Measurements from ENCODE around the gene TFEC. TPM values are rescaled to one million over a fixed set of nuclear protein-coding genes. Genes with fewer than 3 reads are reported as not detected.

TFEC gene
- total RNA-seq, 4 donors from 2014 or later = 9.2 to 77.7 (median 18.8) TPM

DNA sequence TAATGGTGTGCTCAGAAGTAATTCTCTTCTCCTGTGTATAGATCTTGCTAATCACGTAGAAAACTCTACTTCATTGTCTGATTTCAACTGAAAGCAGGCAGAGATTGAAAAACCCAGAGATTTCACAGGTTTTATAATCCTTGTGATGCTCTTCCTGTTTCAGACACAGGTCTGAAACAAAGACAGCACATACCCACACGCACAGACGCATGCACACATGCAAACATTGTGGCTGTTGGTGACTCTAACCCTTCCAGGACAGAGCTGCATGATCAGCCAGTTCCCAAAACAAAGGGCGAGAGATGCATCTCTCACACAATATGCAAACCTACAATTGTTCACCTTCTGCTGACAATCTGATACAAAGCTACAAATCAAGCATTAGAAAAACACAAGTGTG is 11.1 kb upstream of the TFEC start:
- TF ChIP-seq, protein P1, sequence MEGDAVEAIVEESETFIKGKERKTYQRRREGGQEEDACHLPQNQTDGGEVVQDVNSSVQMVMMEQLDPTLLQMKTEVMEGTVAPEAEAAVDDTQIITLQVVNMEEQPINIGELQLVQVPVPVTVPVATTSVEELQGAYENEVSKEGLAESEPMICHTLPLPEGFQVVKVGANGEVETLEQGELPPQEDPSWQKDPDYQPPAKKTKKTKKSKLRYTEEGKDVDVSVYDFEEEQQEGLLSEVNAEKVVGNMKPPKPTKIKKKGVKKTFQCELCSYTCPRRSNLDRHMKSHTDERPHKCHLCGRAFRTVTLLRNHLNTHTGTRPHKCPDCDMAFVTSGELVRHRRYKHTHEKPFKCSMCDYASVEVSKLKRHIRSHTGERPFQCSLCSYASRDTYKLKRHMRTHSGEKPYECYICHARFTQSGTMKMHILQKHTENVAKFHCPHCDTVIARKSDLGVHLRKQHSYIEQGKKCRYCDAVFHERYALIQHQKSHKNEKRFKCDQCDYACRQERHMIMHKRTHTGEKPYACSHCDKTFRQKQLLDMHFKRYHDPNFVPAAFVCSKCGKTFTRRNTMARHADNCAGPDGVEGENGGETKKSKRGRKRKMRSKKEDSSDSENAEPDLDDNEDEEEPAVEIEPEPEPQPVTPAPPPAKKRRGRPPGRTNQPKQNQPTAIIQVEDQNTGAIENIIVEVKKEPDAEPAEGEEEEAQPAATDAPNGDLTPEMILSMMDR (IDR thresholded peaks at IDR 0.05; ENCODE audit: low read depth) = no peak

GRCh38 chr7:116037401-116037800 is 6.8 kb upstream of the TFEC start:
- TF ChIP-seq, protein P1 (IDR thresholded peaks at IDR 0.05; ENCODE audit: low read depth) = no peak

DNA sequence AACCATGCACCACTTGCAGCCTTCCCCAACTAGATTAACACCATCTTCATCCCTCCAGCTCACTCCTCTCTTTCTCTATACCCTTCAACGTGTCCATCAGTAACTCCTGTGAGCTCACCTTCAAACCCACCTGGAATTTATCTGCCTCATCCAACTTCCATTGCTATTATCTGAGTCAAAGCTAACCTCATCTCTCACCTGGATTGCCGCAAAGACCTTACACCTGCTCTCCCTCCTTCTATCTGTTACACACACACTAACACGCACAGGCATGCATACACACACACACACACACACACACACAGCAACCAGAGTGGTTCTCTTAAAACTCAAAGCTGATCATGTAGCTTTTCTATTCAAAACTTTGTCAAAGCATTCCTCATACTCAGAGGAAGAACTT is 3.8 kb upstream of the TFEC start:
- TF ChIP-seq, protein P1 (IDR thresholded peaks at IDR 0.05; ENCODE audit: low read depth) = no peak

- TF ChIP-seq, protein P1 (IDR thresholded peaks at IDR 0.05; ENCODE audit: low read depth) = no peak
Measured at GRCh38 chr7:116032886-116033285, 2.3 kb upstream of the TFEC start.

GRCh38 chr7:116028787-116029186 is 1.8 kb downstream of the TFEC start:
- TF ChIP-seq, protein P1 (IDR thresholded peaks at IDR 0.05; ENCODE audit: low read depth) = no peak

DNA sequence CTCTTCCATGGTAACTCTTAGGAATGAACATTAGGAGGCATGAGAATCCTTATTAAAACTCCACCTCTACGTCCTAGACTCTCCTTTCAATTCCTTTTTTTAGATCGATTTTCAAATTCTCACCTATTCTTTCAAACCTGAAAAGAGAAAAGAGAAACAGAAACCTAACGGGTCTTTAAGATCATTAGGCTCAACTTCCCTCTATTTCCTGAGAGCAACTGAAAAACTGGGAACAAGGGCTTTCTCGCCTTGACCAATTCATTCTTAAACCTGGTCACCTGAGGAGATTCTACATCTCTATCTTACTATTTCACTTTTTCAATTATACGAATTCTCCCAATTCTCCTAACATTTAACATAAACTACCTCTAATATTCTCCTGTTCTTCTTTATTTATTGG is 2.8 kb downstream of the TFEC start:
- TF ChIP-seq, protein P1 (IDR thresholded peaks at IDR 0.05; ENCODE audit: low read depth) = no peak

GRCh38 chr7:116024826-116025809 is 5.4 kb downstream of the TFEC start:
- TF ChIP-seq, protein P1 (IDR thresholded peaks at IDR 0.05; ENCODE audit: low read depth) = no peak
